Amniotic epithelial cell (primary cell): ENCODE results near the gene GNA14.
A peak's percentile ranks its signal among the peaks of the same experiment; 100 is the strongest.
"Not testable (repeated sequence)": the region's sequence is repeated elsewhere in the genome, so short reads cannot be mapped to it uniquely, and the experiment has no call there.

ENCODE experiments used
- DNase-seq: peaks from one replicate; pipeline ENCODE4 v3.0.0-alpha.2; 2010; ENCODE audit warnings: low read depth

Gene GNA14

DNA sequence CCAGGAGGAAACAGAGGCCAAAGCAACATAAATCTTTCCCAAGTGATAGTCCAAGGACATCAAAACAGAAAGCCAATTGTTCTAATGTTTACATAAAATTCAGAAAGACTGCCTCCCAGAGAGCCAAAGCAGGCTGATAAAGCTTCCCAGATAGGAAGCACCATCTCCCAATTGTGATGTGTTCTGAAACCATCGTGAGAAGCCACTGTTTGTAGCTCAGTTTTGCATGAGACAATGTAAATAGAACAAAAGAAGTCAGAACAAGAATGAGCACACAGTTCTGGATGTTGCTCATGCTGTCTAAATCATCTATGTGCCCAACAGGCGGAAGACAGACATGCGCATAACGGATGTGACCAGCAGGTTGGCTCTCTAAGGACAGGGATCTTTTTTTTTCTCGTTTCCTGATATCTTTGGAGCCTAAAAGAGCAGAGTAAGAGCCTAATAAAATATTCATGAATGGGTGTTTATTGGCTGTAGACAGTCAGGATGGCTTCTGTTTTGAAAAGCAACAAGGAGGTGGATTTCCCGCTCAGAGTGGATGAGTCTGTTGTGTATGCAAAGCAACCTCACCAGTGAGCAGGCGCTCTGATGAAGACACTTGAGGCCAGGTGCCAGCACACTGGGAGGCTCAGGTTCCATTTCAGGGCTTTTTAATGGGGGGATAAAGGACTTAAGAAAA, 113.6 kb downstream of the GNA14 start:
- DNase-seq, result peak; percentile 1

DNA sequence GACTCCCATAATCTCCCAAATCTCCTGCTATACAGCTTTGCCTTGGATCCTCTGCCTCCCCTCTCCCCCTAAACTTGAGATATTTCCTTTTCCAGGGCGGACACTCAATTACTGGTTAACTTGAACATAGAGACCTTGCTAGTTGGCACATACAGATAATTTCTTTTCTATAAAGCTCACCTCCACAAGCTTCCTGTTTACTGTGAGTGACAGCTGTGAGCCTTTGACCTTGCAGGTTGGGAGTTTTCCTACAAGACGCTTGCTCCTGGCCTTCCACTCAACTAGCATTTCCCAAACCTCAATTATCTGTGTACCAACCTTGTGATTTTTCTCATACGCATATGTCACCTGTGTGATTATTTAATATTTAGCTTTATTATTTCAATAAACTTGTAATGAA, 114.5 kb downstream of the GNA14 start:
- DNase-seq, result no peak

DNA sequence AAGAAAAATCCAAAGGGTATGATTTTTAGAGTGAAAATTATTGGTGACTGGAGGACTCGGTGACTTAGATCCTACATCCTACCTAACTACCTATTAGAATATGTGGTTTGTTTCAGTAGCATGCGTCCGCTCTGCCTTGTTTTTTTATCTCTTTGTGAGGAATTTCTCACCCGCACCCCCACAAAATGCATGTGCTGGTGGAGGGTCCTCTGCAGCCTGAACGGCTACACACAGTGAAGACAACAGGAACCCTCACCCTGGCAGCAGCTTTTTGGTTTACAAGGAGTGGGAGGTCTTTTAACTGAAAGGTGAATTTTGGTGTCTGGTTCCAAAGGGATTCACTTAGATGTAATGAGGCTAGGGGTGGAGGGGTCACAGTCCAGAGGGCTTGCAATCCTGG, 115.5 kb downstream of the GNA14 start:
- DNase-seq, result no peak

DNA sequence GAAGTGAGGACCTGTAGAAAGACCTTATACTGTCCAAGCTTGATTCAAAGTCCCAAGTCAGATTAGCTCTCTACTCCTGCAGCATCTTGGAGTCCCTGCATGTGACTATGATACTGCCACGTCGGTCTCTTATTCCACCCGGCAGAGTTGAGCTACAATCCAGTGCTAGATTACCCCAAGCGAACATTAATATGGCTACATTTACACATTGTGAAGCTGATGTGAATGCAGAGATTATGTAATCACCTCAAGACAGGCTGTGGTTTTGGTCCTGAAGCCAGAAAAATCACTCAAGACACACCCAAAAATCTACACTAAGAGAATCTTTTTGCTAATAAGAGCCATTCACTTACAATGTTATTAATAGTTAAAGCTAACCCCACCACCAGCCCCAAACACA, 116.7 kb downstream of the GNA14 start:
- no peak for DNase-seq

DNA sequence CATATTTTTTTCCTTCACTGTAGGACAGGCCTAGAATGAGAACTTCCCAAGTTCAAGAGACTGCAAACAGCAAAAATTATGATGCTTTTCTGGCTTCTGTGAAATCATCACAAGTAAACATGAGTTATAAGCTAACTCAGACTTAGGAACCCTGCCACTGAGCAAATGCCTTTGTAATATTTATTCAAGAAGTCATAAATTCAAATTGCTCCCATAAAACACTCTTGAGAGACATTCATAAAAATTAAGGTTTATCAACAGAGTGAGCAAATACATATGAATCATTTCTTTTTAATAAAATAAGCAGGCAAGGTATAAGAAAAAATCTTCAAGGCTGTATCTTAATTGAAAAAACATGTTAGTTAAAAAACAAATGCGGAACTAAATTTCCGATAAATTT, 124.2 kb downstream of the GNA14 start:
- DNase-seq, result no peak

DNA sequence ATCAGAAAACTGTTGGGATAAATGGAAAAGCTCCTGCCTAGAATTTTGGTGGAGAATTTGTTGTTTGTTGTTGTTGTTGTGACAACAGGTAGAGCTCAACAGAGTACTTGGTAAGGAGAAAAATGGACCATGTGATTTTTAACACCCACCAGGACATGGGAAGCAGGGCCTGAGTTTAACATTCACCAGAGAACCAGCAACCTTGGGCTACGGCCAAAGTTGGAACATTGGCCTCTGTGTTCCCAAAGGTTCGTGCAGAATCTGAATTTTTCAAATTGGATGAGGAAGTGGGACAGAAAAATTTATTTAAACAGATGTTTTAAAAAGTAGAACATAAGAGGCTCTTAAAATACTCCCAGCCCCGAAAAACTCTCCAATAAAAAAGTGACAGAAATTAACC, 127.0 kb downstream of the GNA14 start:
- DNase-seq, result no peak

DNA sequence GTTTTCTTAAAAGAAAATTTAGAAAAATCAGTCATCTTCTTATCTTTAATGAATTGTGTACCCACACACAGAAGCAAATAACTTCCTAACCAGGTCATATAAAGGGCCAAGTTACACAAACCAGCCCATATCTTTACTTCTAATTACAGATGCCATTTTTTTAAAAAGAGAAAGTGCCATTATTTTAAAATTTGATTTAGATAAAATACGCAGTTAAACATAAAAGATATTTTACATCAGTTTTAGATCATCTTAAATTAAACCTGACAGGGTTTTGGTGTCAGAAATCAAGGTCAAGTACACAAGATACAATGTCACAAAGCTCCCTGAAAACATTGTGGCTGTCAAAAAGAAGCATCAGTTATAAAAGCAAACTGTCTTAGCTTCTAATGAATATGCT, 129.4 kb downstream of the GNA14 start:
- peak; percentile 4 for DNase-seq

DNA sequence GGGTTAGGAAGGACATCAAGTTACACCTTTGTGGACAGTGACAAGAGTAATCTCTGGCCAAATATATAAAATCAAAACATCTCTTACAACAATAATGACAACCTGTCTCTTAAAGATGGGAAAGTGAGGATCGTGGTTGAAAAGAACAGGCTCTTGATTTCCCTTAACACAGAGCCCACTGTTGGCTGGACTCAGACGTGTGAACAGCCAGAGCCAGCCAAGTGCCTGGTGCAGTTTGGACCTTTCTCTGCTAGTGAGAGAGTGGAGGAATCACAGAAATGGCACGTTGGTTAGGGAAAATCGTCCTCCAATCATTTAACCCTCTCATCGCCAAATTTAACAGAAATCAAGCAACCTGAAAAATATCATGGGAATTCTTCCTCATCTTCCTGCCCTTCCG, 131.3 kb downstream of the GNA14 start:
- no peak for DNase-seq

DNA sequence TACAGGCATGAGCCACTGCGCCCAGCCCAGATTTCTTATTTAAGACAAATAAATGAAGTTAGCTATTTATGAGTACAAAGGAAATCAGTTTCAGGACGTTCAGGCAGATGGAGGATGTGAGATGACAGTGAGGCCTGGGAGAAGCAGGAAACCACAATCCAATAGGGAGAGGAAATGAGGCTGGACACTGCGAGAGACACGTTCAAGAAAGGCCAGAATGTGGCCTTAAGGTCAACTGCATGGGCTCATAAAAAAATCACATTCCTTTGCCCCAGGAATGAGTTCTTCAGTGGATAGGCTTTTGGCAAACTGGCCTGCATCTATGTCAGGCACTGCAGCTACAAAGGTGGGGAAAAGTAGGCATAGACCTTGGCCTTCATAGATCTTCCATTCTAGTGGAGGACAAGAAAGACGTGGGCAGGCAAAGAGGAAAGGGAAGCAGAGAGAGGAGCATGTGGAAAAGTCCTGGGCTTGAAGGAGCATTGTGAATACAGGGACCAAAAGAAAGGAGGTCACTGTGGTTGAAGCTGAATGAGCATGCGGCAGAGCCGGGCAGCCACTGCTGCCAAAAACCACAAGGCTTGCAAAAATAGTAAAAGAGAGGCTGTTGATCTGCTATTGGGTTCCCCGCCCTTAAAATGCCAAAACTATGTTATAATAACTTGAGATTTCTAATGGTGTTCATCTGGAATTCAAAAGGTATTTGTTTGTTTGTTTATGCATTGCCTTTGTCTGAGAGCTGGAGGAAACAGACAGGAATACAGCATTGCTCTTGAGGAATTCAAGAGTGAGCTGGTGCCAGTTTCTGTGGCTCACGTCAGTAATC, 133.0 kb downstream of the GNA14 start:
- DNase-seq, result peak; percentile 12

DNA sequence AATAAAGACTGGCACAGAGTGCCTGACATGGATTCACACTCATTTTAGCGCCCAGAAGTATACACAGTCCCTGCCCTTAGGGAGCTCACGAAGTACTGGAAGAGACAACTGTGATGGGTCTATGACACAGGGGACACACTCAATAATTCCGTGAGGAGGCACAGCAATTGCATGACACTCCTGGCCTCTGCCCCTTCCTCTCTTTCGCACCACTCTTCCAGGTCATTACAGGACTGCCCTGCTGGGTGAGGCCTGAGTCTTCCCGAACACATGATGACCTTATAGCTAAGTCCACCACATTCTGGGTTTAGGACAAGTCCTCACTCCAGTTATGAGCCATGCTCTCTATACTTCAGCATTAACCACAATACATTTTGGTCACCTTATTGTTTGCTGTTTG, 134.7 kb downstream of the GNA14 start:
- DNase-seq, result no peak

DNA sequence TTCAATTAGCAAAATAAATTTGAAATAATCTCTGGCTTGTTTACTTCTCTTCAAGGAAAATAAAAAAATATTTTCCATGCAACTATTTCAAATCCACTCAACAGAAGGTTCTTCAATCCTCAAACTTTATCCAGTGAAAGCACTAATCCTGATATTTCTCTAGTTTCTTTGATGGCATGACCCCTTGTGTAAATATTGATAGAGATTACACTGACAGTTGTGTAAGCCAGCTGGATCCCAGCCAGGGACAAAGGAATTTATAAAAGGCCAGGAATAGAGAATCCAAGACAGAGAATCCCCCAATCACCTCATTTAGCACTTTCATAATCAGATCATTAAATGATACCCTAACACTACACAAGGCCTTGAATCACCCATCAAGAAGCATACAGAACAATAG, 135.2 kb downstream of the GNA14 start:
- peak; percentile 26 for DNase-seq

DNA sequence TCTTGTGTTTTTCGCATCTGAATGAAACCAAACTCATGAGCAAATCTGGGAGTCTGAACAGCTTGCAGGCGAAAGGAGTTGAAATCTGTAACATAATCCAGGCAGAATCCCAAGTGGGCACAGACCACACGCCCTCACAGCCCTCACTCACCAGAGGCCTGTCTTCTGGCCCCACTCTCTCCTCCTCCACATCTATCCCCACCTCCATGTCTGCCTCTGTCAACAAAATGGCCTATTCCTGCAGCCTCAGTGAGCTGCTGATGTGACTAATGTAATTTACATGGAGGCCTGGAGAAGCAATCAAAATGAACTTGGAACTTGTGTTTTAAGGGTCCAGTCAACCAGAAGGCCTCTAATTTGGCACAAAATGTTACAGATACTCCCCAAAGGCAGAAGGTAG, 136.6 kb downstream of the GNA14 start:
- no peak for DNase-seq

DNA sequence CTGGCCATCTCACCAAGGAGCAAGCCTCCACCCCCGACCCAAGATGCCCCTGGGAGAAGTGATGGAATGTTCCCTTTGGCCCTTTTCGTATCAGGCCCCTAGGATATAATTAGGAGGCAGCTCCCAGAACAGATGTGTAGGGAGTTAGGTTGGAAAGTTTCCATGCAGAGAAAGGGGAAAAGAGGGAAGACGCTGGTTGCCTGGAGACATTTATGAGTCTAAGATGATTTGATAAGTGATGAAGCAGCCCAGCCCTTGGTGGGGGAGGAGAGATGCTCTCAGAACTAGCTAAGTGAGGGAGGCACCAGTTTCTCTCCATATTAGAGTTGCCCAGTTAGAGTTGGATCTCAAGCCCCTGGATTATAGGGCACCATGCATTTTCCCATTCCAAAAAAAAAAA, 137.5 kb downstream of the GNA14 start:
- DNase-seq, result no peak

DNA sequence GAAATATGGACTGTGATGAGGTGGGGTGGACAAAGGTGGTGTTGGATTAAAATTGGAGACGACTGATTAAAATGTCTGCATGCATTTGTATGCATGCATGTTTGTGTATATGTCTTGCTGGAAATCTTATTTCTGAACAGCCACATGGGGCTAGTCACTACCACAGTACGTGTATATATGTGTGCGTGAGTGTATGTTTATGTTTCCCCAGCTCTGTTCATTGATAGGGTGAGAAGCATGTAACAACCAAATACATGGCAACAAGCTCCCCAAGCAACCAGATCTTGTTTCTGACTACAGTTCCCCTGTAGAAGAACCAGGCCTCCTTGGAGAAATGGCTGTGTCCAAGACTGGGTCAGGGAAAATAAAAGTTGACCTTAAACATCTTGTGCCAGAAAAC, 139.7 kb downstream of the GNA14 start:
- DNase-seq, result no peak

DNA sequence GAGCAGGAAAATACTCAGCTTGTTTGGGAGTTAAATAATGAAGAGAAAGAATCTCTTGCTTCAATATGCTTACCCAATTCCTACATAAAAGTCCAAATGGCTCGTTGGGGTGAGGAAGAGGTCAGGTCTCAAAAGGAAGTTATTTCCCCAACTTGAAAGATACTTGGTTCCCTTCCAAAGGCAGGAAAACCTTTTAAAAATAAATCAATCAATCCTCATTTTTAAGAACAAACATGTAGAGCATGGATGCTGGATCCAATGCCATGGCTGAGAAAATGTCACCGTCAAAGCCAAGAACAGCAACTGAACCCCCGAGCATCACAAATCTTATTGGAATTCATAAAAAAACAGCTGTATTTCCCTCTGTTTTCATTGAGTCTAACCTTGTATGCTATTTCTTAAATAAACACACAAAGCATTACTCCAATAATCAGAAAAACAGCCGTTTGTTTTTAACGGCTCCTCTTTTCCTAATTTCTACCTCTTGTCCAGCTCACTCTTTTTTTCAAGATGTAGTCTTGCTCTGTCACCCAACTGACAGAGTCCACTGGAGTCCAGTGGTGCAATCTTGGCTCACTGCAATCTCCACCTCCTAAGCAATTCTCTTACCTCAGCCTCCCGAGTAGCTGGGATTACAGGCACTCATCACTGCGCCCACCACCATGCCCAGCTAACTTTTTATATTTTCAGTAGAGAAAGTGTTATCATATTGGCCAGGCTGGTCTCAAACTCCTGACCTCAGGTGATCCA, 140.7 kb downstream of the GNA14 start:
- DNase-seq, result no peak

DNA sequence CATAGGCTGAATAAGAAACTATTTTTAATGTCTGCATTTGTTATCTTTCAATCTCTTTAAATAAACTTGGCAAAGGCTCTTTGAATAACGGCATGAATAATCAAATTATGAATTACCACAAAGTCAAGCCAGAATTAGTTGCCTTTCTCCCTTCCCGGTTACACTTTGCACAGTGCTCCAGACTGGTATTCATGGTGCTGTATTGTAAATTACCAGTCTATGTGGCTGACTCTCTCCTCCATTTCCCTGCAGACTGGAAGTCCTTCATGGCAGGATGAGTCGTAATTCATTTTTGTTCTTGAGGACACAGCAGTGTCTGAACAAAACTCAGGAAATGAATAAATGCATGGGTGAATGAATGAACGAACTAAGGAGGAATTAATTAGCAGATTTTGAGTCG, 142.9 kb downstream of the GNA14 start:
- no peak for DNase-seq

DNA sequence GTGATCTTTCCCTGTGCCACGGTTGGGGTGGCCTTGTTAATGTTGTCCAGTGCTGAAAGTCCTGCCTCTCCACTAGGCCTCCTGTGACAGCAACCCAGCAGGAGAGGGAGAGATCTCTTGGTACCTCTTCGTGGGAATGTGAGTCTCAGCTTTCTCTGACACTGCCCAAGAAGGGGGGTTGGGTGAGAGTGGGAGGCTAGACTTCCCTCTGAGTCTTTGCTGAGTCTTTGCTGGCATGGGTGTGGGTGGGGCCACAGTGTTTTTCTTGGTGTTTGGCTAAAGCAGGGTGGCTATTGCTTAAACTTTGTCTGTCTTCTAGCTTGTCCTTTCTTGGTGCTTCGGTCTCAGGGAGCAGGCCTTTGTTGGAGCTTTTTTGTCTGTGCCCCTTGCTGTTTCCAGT, 145.6 kb downstream of the GNA14 start:
- no peak for DNase-seq

DNA sequence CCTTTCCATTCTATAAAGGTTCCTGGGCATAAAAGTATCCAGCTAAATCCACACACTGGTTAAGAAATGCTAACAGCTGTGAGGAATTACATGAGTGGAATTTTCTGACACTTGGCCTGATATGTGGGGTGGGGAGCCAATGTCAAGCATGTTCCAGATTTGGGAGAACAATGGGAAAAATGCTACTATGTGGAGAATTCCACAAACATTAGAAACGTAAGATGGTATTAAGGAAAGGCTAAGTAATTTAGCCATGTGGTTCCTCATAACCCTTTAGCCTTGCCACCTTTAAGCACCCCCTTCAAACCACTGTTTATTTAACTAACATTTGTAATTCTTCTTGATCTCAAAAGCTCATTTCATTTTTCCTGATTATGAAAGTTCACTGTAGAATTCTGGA, 149.2 kb downstream of the GNA14 start:
- DNase-seq, result peak; percentile 32

DNA sequence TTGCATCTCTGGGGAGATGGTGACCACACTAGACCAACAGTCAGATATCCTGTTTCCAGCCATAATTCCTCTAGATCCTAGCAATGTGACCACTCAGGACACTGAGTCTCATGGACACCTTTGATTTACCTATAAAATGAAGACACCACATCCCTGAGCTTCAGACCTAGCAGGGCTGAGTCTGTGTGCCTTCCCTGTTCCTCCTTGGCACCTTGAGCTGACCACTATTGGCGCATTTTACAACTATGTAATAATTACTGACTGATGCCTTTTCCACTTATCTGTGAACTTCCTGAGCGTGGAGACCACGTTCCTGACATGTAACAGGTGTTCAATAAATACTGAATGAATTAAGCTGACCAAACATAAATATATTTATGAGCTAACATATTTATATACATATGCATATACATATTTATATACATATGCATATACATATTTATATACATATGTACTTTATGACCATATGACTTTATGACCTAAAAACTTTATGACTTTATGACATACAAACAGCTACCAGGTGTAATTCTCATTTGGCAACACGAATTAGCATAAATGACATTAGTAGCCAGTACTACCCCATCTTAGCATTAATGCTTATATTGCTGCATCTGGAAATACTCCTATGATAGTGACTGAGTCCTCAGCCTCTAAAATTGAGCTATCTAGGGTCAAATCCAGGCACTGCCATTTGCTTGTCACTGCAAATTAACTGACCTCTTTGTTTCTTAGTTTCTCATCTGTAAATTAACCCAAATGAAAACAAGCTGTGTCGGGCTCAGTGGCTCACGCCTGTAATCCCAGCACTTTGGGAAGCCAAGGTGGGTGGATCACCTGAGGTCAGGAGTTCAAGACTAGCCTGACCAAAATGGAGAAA, 150.6 kb downstream of the GNA14 start:
- no peak for DNase-seq

DNA sequence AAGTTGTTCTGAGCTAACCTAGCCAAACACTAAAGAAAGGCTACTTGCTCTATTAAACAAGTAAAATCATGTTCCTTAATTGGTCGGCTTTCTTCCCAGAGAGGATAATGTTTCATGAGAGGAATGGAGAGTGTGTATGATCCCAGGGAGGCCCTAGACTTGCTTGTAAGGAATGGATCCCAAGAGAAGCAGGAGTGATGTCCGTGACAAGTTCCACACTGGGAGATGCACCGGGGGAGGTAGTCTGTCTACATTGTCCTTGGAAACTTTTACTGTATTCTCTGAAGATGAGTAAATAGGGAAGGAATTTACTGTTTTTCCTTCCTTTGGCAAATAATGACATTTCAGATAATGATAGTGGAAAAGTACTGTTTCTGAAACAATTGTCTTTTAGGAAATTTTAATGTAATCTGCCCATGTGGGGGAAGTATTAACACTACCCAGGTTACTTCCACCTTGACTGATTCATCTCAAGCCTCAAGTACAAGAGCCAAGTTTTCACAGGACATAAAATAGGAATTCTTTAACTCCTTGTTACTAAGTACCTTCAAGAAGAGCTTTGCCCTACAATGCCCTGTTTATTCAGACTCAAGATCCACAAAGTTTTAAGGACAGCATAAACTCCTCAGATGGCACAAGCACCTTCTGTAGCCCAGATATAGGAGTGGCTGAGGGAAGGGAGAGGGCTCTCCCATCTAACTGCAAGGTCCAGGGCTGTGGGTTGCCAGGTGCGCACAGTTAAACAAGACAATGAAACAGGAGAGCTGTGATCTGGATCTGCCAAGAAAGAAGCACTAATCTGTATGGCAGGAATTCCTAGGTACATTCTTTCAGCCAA, 152.1 kb downstream of the GNA14 start:
- DNase-seq, result peak; percentile 22

DNA sequence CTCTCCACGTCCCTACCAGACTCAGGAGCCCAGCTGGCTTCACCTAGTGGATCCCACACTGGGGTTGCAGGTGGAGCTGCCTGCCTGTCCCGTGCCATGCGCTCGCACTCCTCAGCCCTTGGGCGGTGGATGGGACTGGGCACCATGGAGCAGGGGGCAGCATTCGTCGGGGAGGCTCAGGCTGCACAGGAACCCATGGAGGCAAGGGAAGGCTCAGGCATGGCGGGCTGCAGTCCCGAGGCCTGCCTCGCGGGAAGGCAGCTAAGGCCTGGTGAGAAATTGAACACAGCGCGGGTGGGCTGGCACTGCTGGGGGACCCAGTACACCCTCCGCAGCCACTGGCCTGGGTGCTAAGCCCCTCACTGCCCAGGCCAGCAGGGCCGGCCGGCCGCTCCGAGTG, 157.8 kb downstream of the GNA14 start:
- not testable (repeated sequence) for DNase-seq
